Osteoblast (primary cell): ENCODE measurements around the gene ARHGAP10. TPM values are rescaled to one million over a fixed set of nuclear protein-coding genes. Genes with fewer than 3 reads are reported as not detected.

Experiments
- DNase-seq: peaks from one replicate; pipeline ENCODE4 v3.0.0; 2011; ENCODE audit warnings: low spot score, mixed read lengths; ENCODE audit not compliant: insufficient read length; ENCODE audit errors: missing footprints
- H2AFZ ChIP-seq: 2 replicates; pipeline ENCODE4 v1.6.0; 2011; ENCODE audit warnings: mild to moderate bottlenecking, low read length
- H3K27ac ChIP-seq: 2 replicates; pipeline ENCODE4 v1.5.1; 2011; ENCODE audit warnings: mild to moderate bottlenecking, low read depth, low read length, moderate library complexity
- H3K27me3 ChIP-seq: 2 replicates; pipeline ENCODE4 v1.6.0; 2012; ENCODE audit warnings: mild to moderate bottlenecking, control low read depth, inconsistent platforms, low read length, moderate library complexity; ENCODE audit not compliant: insufficient read depth
- H3K36me3 ChIP-seq: 2 replicates; pipeline ENCODE4 v1.5.1; 2011; ENCODE audit warnings: mild to moderate bottlenecking, low read length, control low read depth, moderate library complexity; ENCODE audit not compliant: insufficient read depth
- H3K4me1 ChIP-seq: 2 replicates; pipeline ENCODE4 v1.5.1; 2011; ENCODE audit warnings: mild to moderate bottlenecking, low read length, control low read depth, moderate library complexity; ENCODE audit not compliant: insufficient read depth
- H3K4me2 ChIP-seq: 2 replicates; pipeline ENCODE4 v1.6.0; 2011; ENCODE audit warnings: mild to moderate bottlenecking, low read length; ENCODE audit not compliant: insufficient read depth
- H3K4me3 ChIP-seq: fragments of 200-600 bp; sonication (generic); 3 replicates; pipeline ENCODE4 v1.5.1; 2012; ENCODE audit warnings: mild to moderate bottlenecking, low read length, inconsistent platforms; ENCODE audit not compliant: insufficient read depth
- H3K79me2 ChIP-seq: 2 replicates; pipeline ENCODE4 v1.6.0; 2012; ENCODE audit warnings: mild to moderate bottlenecking, low read length, control low read depth, inconsistent platforms; ENCODE audit not compliant: insufficient read depth
- H3K9me3 ChIP-seq: 2 replicates; pipeline ENCODE4 v1.5.1; 2011; ENCODE audit warnings: low read depth, low read length, control low read depth
- H4K20me1 ChIP-seq: 2 replicates; pipeline ENCODE4 v1.6.0; 2012; ENCODE audit warnings: mild to moderate bottlenecking, low read length, control low read depth; ENCODE audit not compliant: insufficient read depth
- CTCF ChIP-seq: IDR thresholded peaks from 2 replicates; pipeline ENCODE4 v1.5.1; 2011; ENCODE audit warnings: mild to moderate bottlenecking, low read depth, low read length, moderate library complexity; ENCODE audit errors: extremely low read depth
- total RNA-seq: library from RNA; depleted of rRNA; stranded (reverse); fragments of >200 nt; gene quantifications from 2 replicates; pipeline ENCODE4 v1.2.3, GENCODE V29; 2012

Gene ARHGAP10
- total RNA-seq, 1 donor: 31.5 TPM

GRCh38 chr4:147741190-147741788 is 9.4 kb downstream of the ARHGAP10 start:
- Histone ChIP-seq H3K4me2 (no peak overlapping the region), H3K27ac (peak overlapping the region; percentile 14), H3K4me3 (no peak overlapping the region), H3K9me3 (no peaks in the 10 kb centered on the region), H3K4me1 (peaks cover 24% of the 10 kb centered on the region), H4K20me1 (peaks cover 3% of the 10 kb centered on the region), H3K27me3 (no peaks in the 10 kb centered on the region), H3K36me3 (no peaks in the 10 kb centered on the region), H2AFZ (peak overlapping the region; percentile 32), H3K79me2 (peaks cover 76% of the 10 kb centered on the region)
- peak; percentile 86 for DNase-seq
- no peak for TF ChIP-seq CTCF

GRCh38 chr4:147747787-147748454 is 16.0 kb downstream of the ARHGAP10 start:
- no peak for TF ChIP-seq CTCF
- Histone ChIP-seq H3K4me1 (no peaks in the 10 kb centered on the region), H3K36me3 (no peaks in the 10 kb centered on the region), H3K27me3 (no peaks in the 10 kb centered on the region), H3K79me2 (peaks cover 75% of the 10 kb centered on the region), H2AFZ (no peak overlapping the region), H4K20me1 (peaks cover 3% of the 10 kb centered on the region), H3K4me3 (no peak overlapping the region), H3K27ac (no peak overlapping the region), H3K4me2 (no peak overlapping the region), H3K9me3 (no peaks in the 10 kb centered on the region)
- DNase-seq: no peak

- Histone ChIP-seq H3K79me2 (peaks cover 61% of the 10 kb centered on the region), H3K4me1 (peaks cover 19% of the 10 kb centered on the region), H3K27me3 (no peaks in the 10 kb centered on the region), H4K20me1 (peaks cover 3% of the 10 kb centered on the region), H3K4me3 (no peak overlapping the region), H3K4me2 (no peak overlapping the region), H2AFZ (no peak overlapping the region), H3K36me3 (no peaks in the 10 kb centered on the region), H3K27ac (no peak overlapping the region), H3K9me3 (no peaks in the 10 kb centered on the region)
- no peak for TF ChIP-seq CTCF
- DNase-seq: no peak
Measured at GRCh38 chr4:147749811-147750321, 18.0 kb downstream of the ARHGAP10 start.

GRCh38 chr4:147753047-147753446 is 21.2 kb downstream of the ARHGAP10 start:
- DNase-seq: no peak

More at GRCh38 chr4:147753047-147753446, 21.2 kb downstream of the ARHGAP10 start:
- Histone ChIP-seq H3K27ac (no peak overlapping the region), H3K4me3 (no peak overlapping the region), H3K27me3 (no peaks in the 10 kb centered on the region), H3K36me3 (no peaks in the 10 kb centered on the region), H2AFZ (no peak overlapping the region), H3K4me1 (peaks cover 40% of the 10 kb centered on the region), H3K4me2 (no peak overlapping the region), H4K20me1 (peaks cover 11% of the 10 kb centered on the region), H3K79me2 (peaks cover 65% of the 10 kb centered on the region), H3K9me3 (no peaks in the 10 kb centered on the region)
- no peak for TF ChIP-seq CTCF
